ENCODE results near the gene KLHL26.
"Not testable (repeated sequence)": the region's sequence is repeated elsewhere in the genome, so short reads cannot be mapped to it uniquely, and the experiment has no call there.

Gene KLHL26

GRCh38 chr19:18666784-18667183 lies 30.0 kb downstream of the KLHL26 start:
- no peak for DNase-seq

GRCh38 chr19:18667531-18668251 lies 30.9 kb downstream of the KLHL26 start:
- no peak for DNase-seq

GRCh38 chr19:18668252-18668631 lies 31.4 kb downstream of the KLHL26 start:
- no peak for DNase-seq

GRCh38 chr19:18668744-18669523 lies 32.1 kb downstream of the KLHL26 start:
- DNase-seq, result no peak

- no peak for DNase-seq
These were observed 32.6 kb downstream of the KLHL26 start for GRCh38 chr19:18669524-18669817.

- no peak for DNase-seq
These were observed 33.1 kb downstream of the KLHL26 start for GRCh38 chr19:18669883-18670282.

- no peak for DNase-seq
These were observed 33.5 kb downstream of the KLHL26 start for GRCh38 chr19:18670312-18670711.

- DNase-seq, result no peak
These were observed 34.6 kb downstream of the KLHL26 start for GRCh38 chr19:18671303-18672043.

- no peak for DNase-seq
These were observed 35.2 kb downstream of the KLHL26 start for GRCh38 chr19:18672044-18672451.

- DNase-seq, result no peak
These were observed 35.9 kb downstream of the KLHL26 start for GRCh38 chr19:18672606-18673337.

GRCh38 chr19:18674616-18675015 lies 37.8 kb downstream of the KLHL26 start:
- DNase-seq, result peak; percentile 41

GRCh38 chr19:18675779-18676178 lies 39.0 kb downstream of the KLHL26 start:
- DNase-seq, result peak; percentile 25

- no peak for DNase-seq
These were observed 39.9 kb downstream of the KLHL26 start for GRCh38 chr19:18676692-18677091.

- DNase-seq, result no peak
These were observed 40.3 kb downstream of the KLHL26 start for GRCh38 chr19:18677156-18677555.

GRCh38 chr19:18680148-18680547 lies 43.3 kb downstream of the KLHL26 start:
- DNase-seq, result not testable (repeated sequence)

GRCh38 chr19:18682807-18683108 lies 45.9 kb downstream of the KLHL26 start:
- DNase-seq, result no peak

GRCh38 chr19:18683109-18683957 lies 46.5 kb downstream of the KLHL26 start, which contains the start of gene CRTC1:
Gene CRTC1, plus strand, starts transcription at chr19:18683680. Its CDS starts 23 bp downstream, at chr19:18683703.
- DNase-seq, result peak; percentile 93

GRCh38 chr19:18683958-18684641 lies 47.3 kb downstream of the KLHL26 start:
- peak; percentile 37 for DNase-seq

GRCh38 chr19:18684642-18684993 lies 47.8 kb downstream of the KLHL26 start:
- DNase-seq, result no peak

- DNase-seq, result no peak
These were observed 48.9 kb downstream of the KLHL26 start for GRCh38 chr19:18685597-18686190.

GRCh38 chr19:18687740-18688465 lies 51.1 kb downstream of the KLHL26 start:
- DNase-seq, result no peak

Measured in RPMI8226 (cell line).